ENCODE results near the gene OR52K2.

OR52K2 gene

DNA sequence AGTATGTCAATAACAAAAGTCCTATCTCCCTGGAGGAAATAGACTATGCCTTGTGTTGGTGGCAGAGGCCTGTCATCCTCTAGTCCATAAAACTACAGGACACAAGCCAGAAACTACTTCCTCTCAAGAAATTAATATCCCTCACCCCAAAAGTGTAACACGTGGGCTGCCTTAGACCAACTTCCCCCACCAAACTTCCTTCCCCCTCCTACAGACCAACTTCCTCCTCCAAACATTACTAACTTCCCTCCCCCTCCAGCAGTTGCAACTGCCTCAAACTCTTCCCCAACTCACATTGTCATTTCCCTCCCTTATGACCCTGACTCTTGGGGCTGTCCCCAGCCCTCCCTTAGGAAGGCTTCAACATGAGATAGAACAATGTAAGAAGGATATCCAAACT, 6.3 kb downstream of the OR52K2 start:
- Histone ChIP-seq H3K4me3 (ENCODE audit: low read length) (no peak overlapping the region), H3K27ac (ENCODE audit: low read length) (no peak overlapping the region), H3K27me3 (ENCODE audit: control insufficient read depth, insufficient read depth, low read length) (no peaks in the 10 kb centered on the region), H3K9ac (ENCODE audit: low read length) (no peak overlapping the region), H3K4me1 (ENCODE audit: control insufficient read depth, low read depth, low read length) (no peaks in the 10 kb centered on the region), H3K36me3 (ENCODE audit: control insufficient read depth, low read depth, low read length) (no peaks in the 10 kb centered on the region), H3K9me3 (ENCODE audit: control insufficient read depth, low read depth, low read length) (peaks cover 5% of the 10 kb centered on the region)

DNA sequence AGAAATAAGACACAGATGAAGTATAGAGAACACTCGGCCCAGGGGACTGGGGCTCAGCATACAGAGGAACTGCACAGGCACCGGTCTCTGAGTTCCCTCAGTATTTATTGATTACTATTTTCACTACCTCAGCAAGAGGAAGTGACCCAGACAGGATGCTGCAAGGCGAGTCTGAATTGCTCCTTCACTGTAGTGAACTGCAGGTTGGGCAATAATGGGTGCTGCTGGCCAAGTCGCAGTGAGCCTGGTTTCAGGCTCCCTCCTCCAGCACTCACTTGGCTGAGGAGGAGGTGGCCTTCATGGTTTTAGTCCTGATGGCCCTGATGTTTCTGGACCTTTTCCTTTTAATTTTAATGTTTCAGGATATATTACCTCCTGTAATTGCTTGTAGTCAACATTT, 10.4 kb downstream of the OR52K2 start:
- no peaks in the 10 kb centered on the region for H3K27me3 ChIP-seq (ENCODE audit: control insufficient read depth, insufficient read depth, low read length)
- no peaks in the 10 kb centered on the region for H3K4me1 ChIP-seq (ENCODE audit: control insufficient read depth, low read depth, low read length)
- no peak overlapping the region for H3K27ac ChIP-seq (ENCODE audit: low read length)
- no peaks in the 10 kb centered on the region for H3K36me3 ChIP-seq (ENCODE audit: control insufficient read depth, low read depth, low read length)
- H3K4me3 ChIP-seq (ENCODE audit: low read length), result no peak overlapping the region
- H3K9ac ChIP-seq (ENCODE audit: low read length), result no peak overlapping the region
- peaks cover 9% of the 10 kb centered on the region for H3K9me3 ChIP-seq (ENCODE audit: control insufficient read depth, low read depth, low read length)

DNA sequence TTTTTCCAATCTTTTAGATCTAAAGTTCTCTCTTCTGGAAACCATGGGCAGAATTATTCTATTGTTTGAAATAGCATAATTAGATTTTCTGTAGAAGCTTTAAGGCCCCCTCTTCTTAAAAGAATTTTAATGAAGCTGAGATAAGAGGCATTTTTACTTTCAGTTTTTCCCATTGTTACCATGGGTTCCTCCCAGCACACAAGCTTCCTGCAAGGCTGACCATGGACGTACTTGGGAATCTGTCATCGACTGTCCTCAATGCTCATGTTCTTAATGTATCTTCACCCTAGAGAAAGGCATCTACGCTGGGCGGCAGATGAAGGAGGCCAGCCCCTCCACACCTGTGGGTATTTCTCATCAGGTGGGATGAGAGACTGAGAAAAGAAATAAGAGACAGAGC, 11.1 kb downstream of the OR52K2 start:
- Histone ChIP-seq H3K36me3 (ENCODE audit: control insufficient read depth, low read depth, low read length) (no peaks in the 10 kb centered on the region), H3K9ac (ENCODE audit: low read length) (no peak overlapping the region), H3K4me1 (ENCODE audit: control insufficient read depth, low read depth, low read length) (no peaks in the 10 kb centered on the region), H3K9me3 (ENCODE audit: control insufficient read depth, low read depth, low read length) (peaks cover 11% of the 10 kb centered on the region), H3K4me3 (ENCODE audit: low read length) (no peak overlapping the region), H3K27me3 (ENCODE audit: control insufficient read depth, insufficient read depth, low read length) (no peaks in the 10 kb centered on the region), H3K27ac (ENCODE audit: low read length) (no peak overlapping the region)

DNA sequence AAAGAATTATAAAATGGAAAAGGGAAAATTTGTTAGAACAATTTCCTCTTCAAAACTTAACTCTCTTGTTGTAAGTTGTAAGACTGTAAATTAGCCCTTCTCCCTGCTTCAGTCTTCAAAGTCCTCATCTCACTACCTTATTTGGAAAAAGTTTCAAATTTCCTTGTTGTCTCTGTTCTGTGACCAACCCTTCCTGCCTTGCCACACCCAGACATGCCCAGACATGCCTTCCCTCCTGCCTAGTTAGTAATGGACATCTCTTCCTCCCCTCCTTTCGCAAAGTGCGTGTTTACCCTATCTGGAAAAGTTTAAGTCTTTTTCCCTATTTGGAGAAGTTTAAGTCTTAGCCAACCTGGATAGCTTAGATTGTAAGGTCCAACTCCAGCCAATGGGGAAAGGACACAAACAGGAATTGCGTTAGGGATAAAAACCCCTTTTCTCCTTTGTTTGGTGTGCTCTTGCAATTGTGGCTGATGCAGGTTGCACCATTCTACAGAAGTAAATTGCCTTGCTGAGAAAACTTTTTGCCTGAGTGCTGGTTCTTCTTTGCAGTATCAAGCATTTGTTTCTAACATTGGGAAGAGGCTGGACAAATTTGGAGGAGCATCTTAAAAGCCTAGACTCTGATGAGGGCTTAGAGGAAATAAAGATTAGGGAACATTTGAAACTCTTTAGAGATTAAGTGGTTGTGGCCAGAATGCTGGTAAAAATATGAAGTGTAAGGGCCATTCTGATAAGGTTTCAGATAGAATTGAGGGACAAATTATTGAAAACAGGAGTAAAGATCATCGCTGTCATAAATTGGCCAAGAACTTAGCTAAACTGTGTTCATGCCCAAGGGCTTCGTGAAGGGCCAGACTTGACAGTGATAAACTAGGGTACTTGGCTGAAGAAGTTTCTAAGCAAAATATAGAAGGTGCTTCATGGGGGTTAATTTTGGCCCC, 15.4 kb downstream of the OR52K2 start:
- Histone ChIP-seq H3K36me3 (ENCODE audit: control insufficient read depth, low read depth, low read length) (no peaks in the 10 kb centered on the region), H3K27ac (ENCODE audit: low read length) (no peak overlapping the region), H3K4me3 (ENCODE audit: low read length) (no peak overlapping the region), H3K4me1 (ENCODE audit: control insufficient read depth, low read depth, low read length) (no peaks in the 10 kb centered on the region), H3K9ac (ENCODE audit: low read length) (no peak overlapping the region), H3K27me3 (ENCODE audit: control insufficient read depth, insufficient read depth, low read length) (no peaks in the 10 kb centered on the region), H3K9me3 (ENCODE audit: control insufficient read depth, low read depth, low read length) (peaks cover 11% of the 10 kb centered on the region)

DNA sequence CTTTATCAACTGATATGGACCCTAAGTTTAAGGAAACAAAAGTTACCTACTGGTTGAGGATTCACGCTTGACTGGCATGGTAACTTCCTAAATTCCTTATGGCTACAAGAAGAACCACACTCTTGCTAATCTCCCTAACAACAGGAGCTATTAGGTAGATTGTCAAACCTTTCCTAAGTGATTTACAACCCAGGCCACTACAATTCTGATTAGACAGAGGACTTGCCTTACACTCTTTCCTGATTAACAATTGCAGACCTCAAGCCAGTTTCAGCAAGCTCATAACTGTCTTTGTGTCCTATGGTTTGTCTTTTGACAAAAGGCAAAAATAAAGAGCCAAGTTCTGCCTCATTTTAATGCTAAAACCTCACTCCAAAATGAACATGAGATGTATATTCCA, 16.3 kb downstream of the OR52K2 start:
- H3K9ac ChIP-seq (ENCODE audit: low read length), result no peak overlapping the region
- H3K27ac ChIP-seq (ENCODE audit: low read length), result no peak overlapping the region
- H3K9me3 ChIP-seq (ENCODE audit: control insufficient read depth, low read depth, low read length), result peaks cover 11% of the 10 kb centered on the region
- no peak overlapping the region for H3K4me3 ChIP-seq (ENCODE audit: low read length)
- no peaks in the 10 kb centered on the region for H3K4me1 ChIP-seq (ENCODE audit: control insufficient read depth, low read depth, low read length)
- H3K36me3 ChIP-seq (ENCODE audit: control insufficient read depth, low read depth, low read length), result no peaks in the 10 kb centered on the region
- H3K27me3 ChIP-seq (ENCODE audit: control insufficient read depth, insufficient read depth, low read length), result no peaks in the 10 kb centered on the region

DNA sequence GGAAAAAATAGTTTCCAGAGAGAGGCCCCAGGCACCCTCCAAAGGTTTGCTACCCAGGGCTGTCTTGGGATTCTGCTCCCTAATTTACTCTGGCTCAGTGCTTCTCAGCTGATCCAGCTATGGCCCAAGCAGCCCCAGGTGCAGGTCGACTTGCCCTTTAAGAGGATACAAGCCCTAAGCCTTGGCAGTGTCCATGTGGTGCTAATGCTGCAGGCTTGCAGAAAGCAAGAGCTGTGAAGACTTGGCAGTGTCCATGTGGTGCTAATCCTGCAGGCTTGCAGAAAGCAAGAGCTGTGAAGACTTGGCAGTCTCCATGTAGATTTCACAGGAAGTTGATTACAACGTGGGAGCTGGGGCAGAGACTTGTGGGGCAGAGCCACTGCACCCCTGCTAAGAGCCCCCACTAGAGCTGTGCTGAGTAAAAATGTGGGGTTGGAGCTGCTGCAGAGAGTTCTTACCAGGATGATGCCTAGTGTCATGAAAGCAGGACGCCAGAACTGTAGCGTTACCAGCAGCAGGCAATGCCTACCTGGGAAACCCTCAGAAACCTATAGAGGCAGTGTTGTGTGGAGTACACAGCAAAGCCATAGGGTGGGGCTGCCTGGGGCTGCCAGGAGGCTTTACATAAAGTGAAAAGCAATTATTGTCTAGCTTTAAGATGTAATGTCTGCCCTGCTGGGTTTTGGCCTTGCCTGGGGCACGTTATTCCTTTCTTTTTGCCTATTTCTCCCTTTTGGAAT, 17.2 kb downstream of the OR52K2 start:
- Histone ChIP-seq H3K27me3 (ENCODE audit: control insufficient read depth, insufficient read depth, low read length) (no peaks in the 10 kb centered on the region), H3K9me3 (ENCODE audit: control insufficient read depth, low read depth, low read length) (peaks cover 11% of the 10 kb centered on the region), H3K27ac (ENCODE audit: low read length) (no peak overlapping the region), H3K36me3 (ENCODE audit: control insufficient read depth, low read depth, low read length) (no peaks in the 10 kb centered on the region), H3K9ac (ENCODE audit: low read length) (no peak overlapping the region), H3K4me3 (ENCODE audit: low read length) (no peak overlapping the region), H3K4me1 (ENCODE audit: control insufficient read depth, low read depth, low read length) (no peaks in the 10 kb centered on the region)

DNA sequence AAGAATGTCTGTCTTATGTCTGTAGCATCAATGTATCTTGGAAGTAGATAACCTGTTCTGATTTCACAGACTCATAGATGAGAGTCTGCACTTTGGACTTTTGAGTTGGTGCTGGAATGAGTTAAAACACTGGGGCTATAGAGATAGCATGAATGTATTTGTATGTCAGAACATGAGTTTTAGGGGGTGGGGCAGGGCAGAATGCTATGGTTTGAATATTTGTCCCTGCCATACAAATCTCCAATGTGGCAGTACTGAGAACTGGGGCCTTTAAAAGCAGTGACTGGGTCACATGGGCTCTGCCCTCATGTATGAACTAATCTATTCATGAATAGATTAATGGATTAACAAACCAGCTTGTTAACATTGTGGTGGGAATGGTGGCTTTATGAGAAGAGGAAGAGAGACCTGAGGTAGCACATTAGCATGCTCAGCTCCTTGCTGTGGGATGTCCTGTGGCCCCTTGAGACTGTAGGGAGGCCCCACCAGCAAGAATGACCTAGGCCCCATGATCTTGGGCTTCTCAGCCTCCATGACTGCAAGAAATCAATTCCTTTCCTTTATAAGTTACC, 17.9 kb downstream of the OR52K2 start:
- H3K4me1 ChIP-seq (ENCODE audit: control insufficient read depth, low read depth, low read length), result no peaks in the 10 kb centered on the region

DNA sequence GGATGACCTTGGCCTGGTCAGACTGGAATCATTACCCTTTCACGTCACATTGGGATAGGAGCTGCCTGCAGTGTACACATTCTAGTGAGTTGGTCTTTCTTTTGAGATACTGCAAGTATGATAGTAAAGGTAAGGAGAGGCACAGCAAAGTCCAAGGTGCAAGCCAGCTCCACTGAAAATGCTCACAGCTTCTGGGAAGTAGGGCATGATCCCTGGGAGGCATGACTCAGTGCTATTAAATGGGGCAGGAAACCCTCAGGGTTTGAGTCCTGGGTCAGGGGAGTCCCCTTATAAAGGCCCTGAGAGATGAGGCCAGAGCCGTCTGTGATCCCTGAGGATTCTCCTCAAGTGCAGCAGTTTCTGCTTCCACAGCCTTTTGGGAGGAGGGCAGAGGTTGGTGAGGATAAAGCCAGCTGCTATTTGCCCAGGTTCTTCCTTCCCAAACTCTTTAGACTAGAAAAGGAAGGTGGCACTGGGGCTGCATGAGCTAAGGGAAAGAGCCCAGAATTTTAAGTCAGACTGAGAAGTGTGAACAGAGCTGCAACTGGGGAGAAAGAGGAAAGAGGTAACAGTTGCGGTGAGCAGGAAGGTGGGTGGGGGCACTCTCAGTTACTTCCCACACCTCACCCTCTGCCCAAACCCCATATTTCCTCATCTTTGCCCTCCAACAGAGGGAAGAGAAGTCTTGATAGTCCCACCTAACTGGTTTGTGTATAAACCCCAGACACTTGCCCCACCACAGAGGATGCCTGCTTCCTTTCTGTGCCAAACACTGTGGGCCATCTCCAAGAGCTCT, 18.9 kb downstream of the OR52K2 start:
- H3K36me3 ChIP-seq (ENCODE audit: control insufficient read depth, low read depth, low read length), result no peaks in the 10 kb centered on the region
- H3K4me1 ChIP-seq (ENCODE audit: control insufficient read depth, low read depth, low read length), result no peaks in the 10 kb centered on the region
- H3K27ac ChIP-seq (ENCODE audit: low read length), result no peak overlapping the region
- H3K9me3 ChIP-seq (ENCODE audit: control insufficient read depth, low read depth, low read length), result peaks cover 11% of the 10 kb centered on the region
- no peaks in the 10 kb centered on the region for H3K27me3 ChIP-seq (ENCODE audit: control insufficient read depth, insufficient read depth, low read length)
- no peak overlapping the region for H3K4me3 ChIP-seq (ENCODE audit: low read length)
- H3K9ac ChIP-seq (ENCODE audit: low read length), result no peak overlapping the region

More for the DNA sequence above, 17.9 kb downstream of the OR52K2 start:
- H3K4me3 ChIP-seq (ENCODE audit: low read length), result no peak overlapping the region
- no peaks in the 10 kb centered on the region for H3K27me3 ChIP-seq (ENCODE audit: control insufficient read depth, insufficient read depth, low read length)
- no peaks in the 10 kb centered on the region for H3K36me3 ChIP-seq (ENCODE audit: control insufficient read depth, low read depth, low read length)
- H3K9me3 ChIP-seq (ENCODE audit: control insufficient read depth, low read depth, low read length), result peaks cover 11% of the 10 kb centered on the region
- H3K9ac ChIP-seq (ENCODE audit: low read length), result no peak overlapping the region
- no peak overlapping the region for H3K27ac ChIP-seq (ENCODE audit: low read length)

DNA sequence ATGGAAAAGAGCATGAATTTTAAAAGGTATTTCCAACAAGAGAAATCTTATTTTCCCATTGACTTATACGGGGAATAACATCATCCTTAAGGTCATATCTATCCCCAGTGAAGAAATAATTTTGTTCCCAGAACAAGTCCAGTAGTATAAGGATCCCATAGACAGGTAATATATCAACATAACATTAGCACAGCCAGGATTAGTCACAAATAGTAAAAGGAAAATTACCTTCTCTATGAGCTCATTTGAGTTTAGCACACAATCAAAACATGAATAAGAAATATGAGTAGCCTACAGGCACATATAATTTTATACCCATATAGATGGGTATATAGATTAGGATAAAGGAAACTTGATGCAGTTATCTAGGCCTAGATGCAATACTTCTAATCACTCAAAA, 30.5 kb downstream of the OR52K2 start:
- H3K9me3 ChIP-seq (ENCODE audit: control insufficient read depth, low read depth, low read length), result no peaks in the 10 kb centered on the region
- no peaks in the 10 kb centered on the region for H3K36me3 ChIP-seq (ENCODE audit: control insufficient read depth, low read depth, low read length)
- H3K27ac ChIP-seq (ENCODE audit: low read length), result no peak overlapping the region
- H3K9ac ChIP-seq (ENCODE audit: low read length), result no peak overlapping the region
- no peak overlapping the region for H3K4me3 ChIP-seq (ENCODE audit: low read length)
- no peaks in the 10 kb centered on the region for H3K4me1 ChIP-seq (ENCODE audit: control insufficient read depth, low read depth, low read length)
- no peaks in the 10 kb centered on the region for H3K27me3 ChIP-seq (ENCODE audit: control insufficient read depth, insufficient read depth, low read length)

DNA sequence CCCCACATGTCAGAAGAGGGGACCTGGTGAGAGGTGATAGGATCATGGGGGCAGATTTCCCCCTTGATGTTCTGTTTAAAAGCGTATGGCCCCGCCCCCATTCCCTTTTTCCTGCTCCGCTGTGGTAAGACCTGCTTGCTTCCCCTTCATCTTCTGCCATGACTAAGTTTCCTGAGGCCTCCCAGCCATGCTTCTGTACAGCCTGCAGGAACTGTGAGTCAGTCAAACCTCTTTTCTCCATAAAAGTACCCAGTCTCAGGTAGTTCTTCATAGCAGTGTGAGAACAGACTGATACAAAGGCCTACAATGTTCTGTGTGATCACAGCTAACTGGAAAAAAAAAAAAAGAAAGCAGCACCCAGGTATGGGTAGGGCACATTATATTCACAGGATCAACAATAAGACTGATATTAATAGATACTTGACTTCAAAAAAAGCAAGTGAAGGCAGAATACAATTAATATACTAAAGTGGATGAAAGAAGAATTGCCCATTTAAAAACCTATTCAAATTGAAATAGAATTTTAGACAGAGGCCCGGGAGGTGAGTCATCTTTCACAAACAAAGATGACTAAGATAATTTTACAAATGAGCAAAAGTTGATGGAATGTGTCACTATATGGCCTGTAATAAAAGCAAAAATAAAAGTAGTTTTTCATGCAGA, 31.6 kb downstream of the OR52K2 start:
- Histone ChIP-seq H3K9ac (ENCODE audit: low read length) (no peak overlapping the region), H3K4me3 (ENCODE audit: low read length) (no peak overlapping the region), H3K27ac (ENCODE audit: low read length) (no peak overlapping the region), H3K27me3 (ENCODE audit: control insufficient read depth, insufficient read depth, low read length) (no peaks in the 10 kb centered on the region), H3K9me3 (ENCODE audit: control insufficient read depth, low read depth, low read length) (no peaks in the 10 kb centered on the region), H3K4me1 (ENCODE audit: control insufficient read depth, low read depth, low read length) (no peaks in the 10 kb centered on the region), H3K36me3 (ENCODE audit: control insufficient read depth, low read depth, low read length) (no peaks in the 10 kb centered on the region)

DNA sequence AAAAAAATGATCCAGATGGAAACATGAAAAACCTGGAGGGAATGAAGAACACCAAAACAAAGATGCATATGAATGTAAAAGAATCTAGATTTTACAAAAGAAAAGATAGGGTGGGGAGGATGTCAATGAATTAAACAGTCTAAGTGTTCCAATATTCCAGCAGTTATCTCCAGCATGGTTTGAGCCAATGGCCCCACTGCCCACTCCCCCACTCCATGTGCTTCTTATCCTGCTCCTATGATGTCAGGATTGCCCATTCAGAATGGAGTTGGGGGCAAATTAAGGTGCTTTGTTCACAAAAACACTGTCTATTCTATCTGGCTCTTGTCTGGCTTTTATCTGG, 32.1 kb downstream of the OR52K2 start:
- H3K9me3 ChIP-seq (ENCODE audit: control insufficient read depth, low read depth, low read length), result no peaks in the 10 kb centered on the region
- H3K9ac ChIP-seq (ENCODE audit: low read length), result no peak overlapping the region
- H3K4me1 ChIP-seq (ENCODE audit: control insufficient read depth, low read depth, low read length), result no peaks in the 10 kb centered on the region
- no peaks in the 10 kb centered on the region for H3K36me3 ChIP-seq (ENCODE audit: control insufficient read depth, low read depth, low read length)
- no peak overlapping the region for H3K27ac ChIP-seq (ENCODE audit: low read length)
- H3K27me3 ChIP-seq (ENCODE audit: control insufficient read depth, insufficient read depth, low read length), result no peaks in the 10 kb centered on the region
- no peak overlapping the region for H3K4me3 ChIP-seq (ENCODE audit: low read length)
